ENCODE results near the gene ATG2A. TPM values are rescaled to one million over a fixed set of nuclear protein-coding genes. Genes with fewer than 3 reads are reported as not detected.
"Not testable (repeated sequence)": the region's sequence is repeated elsewhere in the genome, so short reads cannot be mapped to it uniquely, and the experiment has no call there.

The ATG2A gene
- total RNA-seq, 1 experiment from 2014 or later = 22.5 TPM

DNA sequence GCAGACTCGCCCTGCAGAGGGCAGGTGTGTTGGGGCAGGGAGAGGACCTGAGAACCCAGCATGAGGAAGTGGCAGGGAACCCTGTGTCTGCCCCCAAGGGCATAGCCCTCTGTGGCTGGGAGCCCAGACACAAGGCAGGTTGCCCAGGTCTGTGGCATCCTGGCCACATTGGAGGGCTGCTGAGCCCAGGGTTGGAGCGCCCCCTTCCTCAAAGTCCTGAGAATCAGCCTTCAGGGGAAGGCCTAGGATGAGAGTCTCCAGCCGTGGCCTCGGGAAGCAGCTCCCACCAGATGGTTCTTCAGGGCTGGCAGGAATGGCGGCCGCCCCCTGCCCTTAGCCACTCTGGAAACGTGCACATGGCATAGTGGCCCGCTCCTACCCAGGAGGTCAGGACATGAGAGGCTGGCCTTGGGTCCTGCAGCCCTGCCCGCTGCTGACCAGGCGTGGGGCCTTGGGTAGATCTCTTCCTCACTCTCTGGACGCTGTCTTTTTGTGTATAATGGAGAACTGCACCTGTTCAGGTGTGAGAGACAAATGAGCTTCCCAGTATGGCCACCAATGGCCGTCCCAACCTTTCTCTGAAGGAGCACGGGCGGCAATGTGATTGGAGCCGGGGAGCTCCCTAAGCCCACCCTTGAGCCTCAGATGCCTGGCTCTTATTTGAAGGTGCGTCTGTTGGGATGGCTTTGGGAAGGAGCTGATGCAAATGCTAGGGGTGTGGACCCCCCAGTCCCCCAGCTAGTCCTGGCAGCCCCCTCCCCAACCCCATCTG lies 68.0 kb downstream of the ATG2A start:
- Histone ChIP-seq H3K36me3 (replicated peaks; ENCODE audit: control insufficient read depth, insufficient read depth, low read length) (no peaks in the 10 kb centered on the region; the same call in 1 of the 2 replicates), H3K27me3 (ENCODE audit: control insufficient read depth, insufficient read depth, low read length) (peaks cover 2% of the 10 kb centered on the region; the same call in 1 of the 2 replicates), H3K4me3 (ENCODE audit: insufficient read depth, low read depth, low read length) (no peak overlapping the region)
- peak; percentile 90 for DNase-seq

DNA sequence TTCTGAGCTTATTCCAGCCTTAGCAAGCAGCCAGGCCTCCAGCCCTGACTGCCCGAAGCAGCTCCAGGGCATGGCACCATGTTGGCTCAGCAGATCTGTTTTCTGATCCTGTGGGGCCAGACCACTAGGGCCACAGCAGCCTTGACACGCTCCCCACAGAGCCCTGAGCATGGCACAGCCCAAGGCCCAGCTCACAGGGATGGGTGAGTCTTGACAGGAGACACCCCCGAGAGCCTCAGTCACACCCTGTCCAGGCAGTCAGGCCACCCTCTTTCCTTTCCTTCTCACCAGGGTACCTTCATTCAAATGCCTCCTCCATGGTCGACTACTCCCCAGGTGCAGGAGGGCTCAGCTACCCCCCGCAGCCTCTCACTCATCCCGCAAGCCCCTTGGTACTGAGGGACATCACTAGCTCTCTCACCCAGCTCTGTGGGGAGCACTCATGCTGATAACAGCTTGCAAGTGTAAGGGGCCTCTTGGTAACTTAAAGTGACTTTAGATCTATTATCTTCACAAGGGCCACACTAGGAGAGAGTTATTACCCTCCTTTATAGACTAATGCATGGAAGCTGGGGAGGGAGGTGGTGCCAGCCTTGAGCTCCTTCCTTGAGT lies 68.7 kb downstream of the ATG2A start:
- Histone ChIP-seq H3K36me3 (replicated peaks; ENCODE audit: control insufficient read depth, insufficient read depth, low read length) (no peaks in the 10 kb centered on the region), H3K27me3 (ENCODE audit: control insufficient read depth, insufficient read depth, low read length) (peaks cover 6% of the 10 kb centered on the region; the same call in 1 of the 2 replicates), H3K4me3 (ENCODE audit: insufficient read depth, low read depth, low read length) (no peak overlapping the region)
- DNase-seq = no peak

DNA sequence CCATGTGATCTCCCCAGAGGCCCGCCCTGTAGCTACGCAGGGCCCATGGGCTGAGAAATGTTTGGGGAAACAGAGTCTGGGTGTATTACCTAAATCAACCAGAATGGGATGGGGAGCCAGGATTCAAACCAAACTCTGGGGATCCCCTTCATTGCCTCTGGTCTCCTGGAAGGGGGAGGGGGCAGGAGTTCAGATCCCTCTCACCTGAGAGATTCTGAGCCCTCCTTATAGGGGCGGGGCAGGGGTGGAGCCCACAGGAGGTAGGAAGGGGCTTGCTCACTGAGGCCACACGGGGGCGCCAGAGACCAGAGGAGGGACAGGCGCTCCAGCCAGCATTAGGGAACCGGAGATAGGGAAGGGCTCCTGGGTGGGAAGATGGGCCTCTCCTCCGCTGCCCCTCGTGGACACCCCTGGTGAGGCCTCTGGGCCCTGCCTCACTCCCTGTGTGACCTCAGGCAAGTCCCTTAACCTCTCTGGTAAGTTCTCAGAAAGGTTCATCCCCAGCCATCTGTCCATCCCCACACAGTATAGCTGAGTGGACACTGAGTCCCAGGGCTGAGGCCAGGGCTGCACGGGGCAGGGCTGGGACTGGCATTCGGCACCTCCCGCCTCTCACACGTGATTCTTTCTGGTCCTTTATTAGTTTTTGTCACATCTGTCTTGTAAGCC lies 69.9 kb downstream of the ATG2A start:
- peak; percentile 98 for DNase-seq
- Histone ChIP-seq H3K4me3 (ENCODE audit: insufficient read depth, low read depth, low read length) (no peak overlapping the region), H3K27me3 (ENCODE audit: control insufficient read depth, insufficient read depth, low read length) (peaks cover 6% of the 10 kb centered on the region; the same call in 1 of the 2 replicates), H3K36me3 (replicated peaks; ENCODE audit: control insufficient read depth, insufficient read depth, low read length) (no peaks in the 10 kb centered on the region)

DNA sequence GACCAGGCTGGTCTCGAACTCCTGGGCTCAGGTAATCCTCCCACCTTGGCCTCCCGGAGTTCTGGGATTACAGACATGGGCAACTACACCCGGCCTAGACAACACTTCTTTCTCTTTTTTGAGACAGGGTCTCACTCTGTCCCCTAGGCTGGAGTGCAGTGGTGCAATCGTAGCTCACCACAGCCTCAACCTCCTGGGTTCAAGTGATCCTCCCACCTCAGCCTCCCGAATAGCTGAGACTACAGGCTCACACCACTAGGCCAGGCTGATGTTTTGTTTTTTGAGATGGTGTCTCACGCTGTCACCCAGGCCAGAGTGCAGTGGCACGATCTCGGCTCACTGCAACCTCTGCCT lies 71.3 kb downstream of the ATG2A start:
- H3K4me3 ChIP-seq (ENCODE audit: insufficient read depth, low read depth, low read length); H3K27me3 ChIP-seq (ENCODE audit: control insufficient read depth, insufficient read depth, low read length); DNase-seq; H3K36me3 ChIP-seq (replicated peaks; ENCODE audit: control insufficient read depth, insufficient read depth, low read length): not testable (repeated sequence)

DNA sequence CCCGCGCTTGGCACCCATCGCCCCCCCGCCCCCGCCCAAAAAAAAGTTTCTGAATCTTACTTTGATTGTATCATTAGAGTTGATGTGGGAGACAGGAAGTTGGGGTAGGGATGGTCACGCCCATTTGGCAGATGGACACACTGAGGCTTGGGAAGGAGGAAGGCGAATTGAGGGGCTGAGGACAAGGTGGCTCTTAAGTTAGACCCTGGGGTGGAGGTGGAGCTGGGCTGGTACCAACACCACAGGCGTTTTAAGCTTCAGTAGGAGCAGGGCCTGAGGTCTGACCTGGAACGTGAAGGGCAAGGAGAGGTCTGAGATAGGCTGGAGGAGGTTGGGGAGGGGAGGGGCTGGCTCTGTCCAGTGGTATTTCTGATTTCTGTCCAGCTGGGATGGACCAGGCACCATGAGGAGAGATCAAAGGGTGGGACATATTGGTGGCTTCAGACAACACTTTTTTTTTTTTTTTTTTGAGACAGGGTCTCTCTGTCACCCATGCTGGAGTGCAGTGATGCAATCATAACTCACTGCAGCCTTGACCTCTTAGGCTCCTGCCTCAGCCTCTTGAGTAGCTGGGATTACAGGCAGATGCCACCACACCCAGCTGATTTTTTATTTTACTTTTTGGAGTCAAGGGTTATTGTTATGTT lies 71.8 kb downstream of the ATG2A start:
- no peaks in the 10 kb centered on the region for H3K36me3 ChIP-seq (replicated peaks; ENCODE audit: control insufficient read depth, insufficient read depth, low read length)
- H3K27me3 ChIP-seq (ENCODE audit: control insufficient read depth, insufficient read depth, low read length) = peaks cover 6% of the 10 kb centered on the region; the same call in 1 of the 2 replicates
- no peak for DNase-seq
- H3K4me3 ChIP-seq (ENCODE audit: insufficient read depth, low read depth, low read length) = peak overlapping the region; percentile 71

Other genes starting within 250 kb of the ATG2A start
- gene NRXN2, start 194.0 kb downstream of the ATG2A start, total RNA-seq (2014; rRNA removed; shearing (Covaris generic)) = 0.85 and 1.9 TPM in 2 replicates
- gene RASGRP2, start 173.1 kb downstream of the ATG2A start, total RNA-seq (2014; rRNA removed; shearing (Covaris generic)) = 9.2 and 12.3 TPM in 2 replicates
- 2.9 and 6.4 TPM in 2 replicates for gene PYGM, start 157.2 kb downstream of the ATG2A start, total RNA-seq (2014; rRNA removed; shearing (Covaris generic))
- 66.5 and 80.0 TPM in 2 replicates for gene SF1, start 138.7 kb downstream of the ATG2A start, total RNA-seq (2014; rRNA removed; shearing (Covaris generic))
- gene MAP4K2, start 114.0 kb downstream of the ATG2A start, total RNA-seq (2014; rRNA removed; shearing (Covaris generic)) = 24.5 and 29.7 TPM in 2 replicates
- gene MEN1, start 106.7 kb downstream of the ATG2A start, total RNA-seq (2014; rRNA removed; shearing (Covaris generic)) = 31.7 and 40.0 TPM in 2 replicates
- 2.3 and 2.6 TPM in 2 replicates for gene CDC42BPG, start 72.6 kb downstream of the ATG2A start, total RNA-seq (2014; rRNA removed; shearing (Covaris generic))
- gene EHD1, start 38.6 kb downstream of the ATG2A start, total RNA-seq (2014; rRNA removed; shearing (Covaris generic)) = 23.7 and 30.2 TPM in 2 replicates
- gene PPP2R5B, start 7.5 kb upstream of the ATG2A start, total RNA-seq (2014; rRNA removed; shearing (Covaris generic)) = 5.0 and 6.0 TPM in 2 replicates
- gene GPHA2, start 18.7 kb upstream of the ATG2A start, total RNA-seq (2014; rRNA removed; shearing (Covaris generic)) = 2.4 TPM in 1 of 2 replicates, not detected in the other
- 0.97 and 1.1 TPM in 2 replicates for gene MAJIN, start 54.9 kb upstream of the ATG2A start, total RNA-seq (2014; rRNA removed; shearing (Covaris generic))
- 0.55 TPM in 1 of 2 replicates, not detected in the other for gene BATF2, start 79.8 kb upstream of the ATG2A start, total RNA-seq (2014; rRNA removed; shearing (Covaris generic))
- gene ARL2, start 97.0 kb upstream of the ATG2A start, total RNA-seq (2014; rRNA removed; shearing (Covaris generic)) = 219 and 221 TPM in 2 replicates
- gene SNX15, start 110.2 kb upstream of the ATG2A start, total RNA-seq (2014; rRNA removed; shearing (Covaris generic)) = 11.8 and 12.7 TPM in 2 replicates
- 15.4 TPM in 2 replicates for gene SAC3D1, start 124.0 kb upstream of the ATG2A start, total RNA-seq (2014; rRNA removed; shearing (Covaris generic))
- 1.4 and 2.4 TPM in 2 replicates for gene NAALADL1, start 141.3 kb upstream of the ATG2A start, total RNA-seq (2014; rRNA removed; shearing (Covaris generic))
- 83.8 and 88.7 TPM in 2 replicates for gene CDCA5, start 166.8 kb upstream of the ATG2A start, total RNA-seq (2014; rRNA removed; shearing (Covaris generic))
- gene ZFPL1, start 167.0 kb upstream of the ATG2A start, total RNA-seq (2014; rRNA removed; shearing (Covaris generic)) = 53.8 and 55.3 TPM in 2 replicates
- gene VPS51, start 179.0 kb upstream of the ATG2A start, total RNA-seq (2014; rRNA removed; shearing (Covaris generic)) = 162 and 186 TPM in 2 replicates
- gene TM7SF2, start 194.7 kb upstream of the ATG2A start, total RNA-seq (2014; rRNA removed; shearing (Covaris generic)) = 31.9 and 45.2 TPM in 2 replicates
- gene ZNHIT2, start 200.5 kb upstream of the ATG2A start, total RNA-seq (2014; rRNA removed; shearing (Covaris generic)) = 14.1 and 22.5 TPM in 2 replicates
- 779 and 1,014 TPM in 2 replicates for gene FAU, start 204.9 kb upstream of the ATG2A start, total RNA-seq (2014; rRNA removed; shearing (Covaris generic))
- 89.9 and 93.3 TPM in 2 replicates for gene MRPL49, start 205.1 kb upstream of the ATG2A start, total RNA-seq (2014; rRNA removed; shearing (Covaris generic))
- gene SYVN1, start 217.3 kb upstream of the ATG2A start, total RNA-seq (2014; rRNA removed; shearing (Covaris generic)) = 11.5 and 21.9 TPM in 2 replicates